NCI-H2107 treated with DMSO at 0.1 percent for 48 hours (cell line): ENCODE measurements around the gene TMEM132A.

Source experiments
- DNase-seq: peaks from one replicate; lab custom pipeline; 2025; ENCODE audit not compliant: unreplicated experiment; lab: John Stamatoyannopoulos, UW

Gene TMEM132A

GRCh38 chr11:60935676-60936442 lies 11.6 kb downstream of the TMEM132A start:
- DNase-seq = no peak

- DNase-seq = no peak
Observed at GRCh38 chr11:60936467-60937143, 12.3 kb downstream of the TMEM132A start.

GRCh38 chr11:60937144-60937527 lies 12.9 kb downstream of the TMEM132A start:
- no peak for DNase-seq

- DNase-seq = no peak
Observed at GRCh38 chr11:60937811-60938210, 13.6 kb downstream of the TMEM132A start.

- no peak for DNase-seq
Observed at GRCh38 chr11:60938500-60938899, 14.2 kb downstream of the TMEM132A start.

GRCh38 chr11:60939301-60939700 lies 15.0 kb downstream of the TMEM132A start:
- no peak for DNase-seq

- no peak for DNase-seq
Observed at GRCh38 chr11:60939855-60940254, 15.6 kb downstream of the TMEM132A start.

GRCh38 chr11:60941371-60942119 lies 17.3 kb downstream of the TMEM132A start:
- no peak for DNase-seq

GRCh38 chr11:60942219-60942618 lies 18.0 kb downstream of the TMEM132A start:
- DNase-seq = peak; percentile 25

- peak; percentile 78 for DNase-seq
Observed at GRCh38 chr11:60942970-60943565, 18.8 kb downstream of the TMEM132A start.

- DNase-seq = no peak
Observed at GRCh38 chr11:60944490-60945294, 20.4 kb downstream of the TMEM132A start.

GRCh38 chr11:60945295-60945667 lies 21.0 kb downstream of the TMEM132A start:
- no peak for DNase-seq

GRCh38 chr11:60946601-60947264 lies 22.5 kb downstream of the TMEM132A start:
- no peak for DNase-seq

- no peak for DNase-seq
Observed at GRCh38 chr11:60947700-60948099, 23.4 kb downstream of the TMEM132A start.

- no peak for DNase-seq
Observed at GRCh38 chr11:60948250-60948649, 24.0 kb downstream of the TMEM132A start.

GRCh38 chr11:60950024-60950423 lies 25.8 kb downstream of the TMEM132A start:
- no peak for DNase-seq

GRCh38 chr11:60950933-60951605 lies 26.8 kb downstream of the TMEM132A start:
- no peak for DNase-seq

GRCh38 chr11:60951606-60951903 lies 27.3 kb downstream of the TMEM132A start:
- DNase-seq = no peak

- no peak for DNase-seq
Observed at GRCh38 chr11:60951904-60952741, 27.9 kb downstream of the TMEM132A start, which contains the start of gene SLC15A3. TSS of gene SLC15A3 (minus strand) at chr11:60952176. CDS start at chr11:60951551, 625 bp downstream.
